Chondrocyte (in vitro differentiated cells): ENCODE data around the gene PLXNC1. TPM values are rescaled to one million over a fixed set of nuclear protein-coding genes. Genes with fewer than 3 reads are reported as not detected.

ENCODE experiments used
- DNase-seq: peaks from one replicate; pipeline ENCODE4 v3.0.0; 2021; ENCODE audit warnings: mixed read lengths, low spot score
- H3K27ac Mint-ChIP-seq: one replicate; pipeline ENCODE4 v1.8.0; 2021; ENCODE audit warnings: mild to moderate bottlenecking, moderate library complexity, mixed read lengths; ENCODE audit not compliant: unreplicated experiment
- H3K27me3 Mint-ChIP-seq: 2 replicates; pipeline ENCODE4 v1.8.0; 2021; ENCODE audit warnings: low read depth, mixed read lengths
- H3K36me3 Mint-ChIP-seq: 2 replicates; pipeline ENCODE4 v1.8.0; 2021; ENCODE audit warnings: low read depth, mixed read lengths
- H3K4me1 Mint-ChIP-seq: 2 replicates; pipeline ENCODE4 v1.8.0; 2021; ENCODE audit warnings: low read depth, mild to moderate bottlenecking, mixed read lengths
- H3K4me3 Mint-ChIP-seq: one replicate; pipeline ENCODE4 v1.8.0; 2021; ENCODE audit warnings: mild to moderate bottlenecking, moderate library complexity, mixed read lengths; ENCODE audit not compliant: unreplicated experiment
- H3K9me3 Mint-ChIP-seq: 2 replicates; pipeline ENCODE4 v1.8.0; 2021; ENCODE audit warnings: low read depth, mixed read lengths
- CTCF ChIP-seq: fragments of 200-600 bp; sonication (generic); IDR thresholded peaks from 2 replicates; pipeline ENCODE4 v1.5.0; 2021; ENCODE audit warnings: antibody characterized with exemption, mild to moderate bottlenecking, moderate library complexity
- total RNA-seq: library from RNA; stranded (reverse); gene quantifications from 3 replicates; pipeline ENCODE4 v1.2.1, GENCODE V29; 2021

PLXNC1 gene
- total RNA-seq, 1 donor from 2014 or later, result 0.67 TPM

GRCh38 chr12:94170690-94171594 is 22.6 kb downstream of the PLXNC1 start:
- H3K4me1 Mint-ChIP-seq, result peaks cover 34% of the 10 kb centered on the region
- DNase-seq, result no peak
- no peaks in the 10 kb centered on the region for H3K9me3 Mint-ChIP-seq
- TF ChIP-seq CTCF, result no peak
- peaks cover 16% of the 10 kb centered on the region for H3K27me3 Mint-ChIP-seq
- H3K36me3 Mint-ChIP-seq, result no peaks in the 10 kb centered on the region
- no peak overlapping the region for H3K27ac Mint-ChIP-seq
- no peak overlapping the region for H3K4me3 Mint-ChIP-seq

GRCh38 chr12:94171595-94171930 is 23.2 kb downstream of the PLXNC1 start:
- Mint-ChIP-seq H3K4me1 (peaks cover 38% of the 10 kb centered on the region), H3K4me3 (no peak overlapping the region), H3K9me3 (no peaks in the 10 kb centered on the region), H3K27ac (no peak overlapping the region), H3K27me3 (peaks cover 16% of the 10 kb centered on the region), H3K36me3 (no peaks in the 10 kb centered on the region)
- no peak for DNase-seq
- TF ChIP-seq CTCF, result no peak

GRCh38 chr12:94172031-94172430 is 23.7 kb downstream of the PLXNC1 start:
- Mint-ChIP-seq H3K4me1 (peaks cover 38% of the 10 kb centered on the region), H3K36me3 (no peaks in the 10 kb centered on the region), H3K4me3 (no peak overlapping the region), H3K27me3 (peaks cover 16% of the 10 kb centered on the region), H3K27ac (peak overlapping the region; percentile 58), H3K9me3 (no peaks in the 10 kb centered on the region)
- no peak for DNase-seq
- TF ChIP-seq CTCF, result no peak

GRCh38 chr12:94172973-94173372 is 24.6 kb downstream of the PLXNC1 start:
- H3K27ac Mint-ChIP-seq, result peak overlapping the region; percentile 92
- peaks cover 3% of the 10 kb centered on the region for H3K36me3 Mint-ChIP-seq
- TF ChIP-seq CTCF, result no peak
- no peak for DNase-seq
- H3K4me3 Mint-ChIP-seq, result peak overlapping the region; percentile 49
- peaks cover 38% of the 10 kb centered on the region for H3K4me1 Mint-ChIP-seq
- peaks cover 11% of the 10 kb centered on the region for H3K27me3 Mint-ChIP-seq
- H3K9me3 Mint-ChIP-seq, result peaks cover 8% of the 10 kb centered on the region

GRCh38 chr12:94173660-94174265 is 25.4 kb downstream of the PLXNC1 start:
- no peak for TF ChIP-seq CTCF
- peak overlapping the region; percentile 17 for H3K27ac Mint-ChIP-seq
- H3K4me3 Mint-ChIP-seq, result no peak overlapping the region
- H3K4me1 Mint-ChIP-seq, result peaks cover 38% of the 10 kb centered on the region
- peaks cover 3% of the 10 kb centered on the region for H3K27me3 Mint-ChIP-seq
- no peak for DNase-seq
- peaks cover 13% of the 10 kb centered on the region for H3K9me3 Mint-ChIP-seq
- H3K36me3 Mint-ChIP-seq, result peaks cover 5% of the 10 kb centered on the region
